Activated CD4-positive, alpha-beta T cell treated with anti-CD3 and anti-CD28 coated beads, Interleukin-2, amount 10 ng/mL, durations not matched to agents 24 days and 14 days (primary cell): Measurements from ENCODE around the gene PRRX2. TPM values are rescaled to one million over a fixed set of nuclear protein-coding genes. Genes with fewer than 3 reads are reported as not detected.

ENCODE experiments used
- DNase-seq: peaks from one replicate; pipeline ENCODE4 v3.0.0; 2022
- H3K27ac Mint-ChIP-seq: one replicate; pipeline ENCODE4 v1.8.0; 2022; ENCODE audit warnings: mild to moderate bottlenecking, mixed read lengths
- H3K27me3 Mint-ChIP-seq: one replicate; pipeline ENCODE4 v1.8.0; 2022; ENCODE audit warnings: mixed read lengths
- H3K36me3 Mint-ChIP-seq: one replicate; pipeline ENCODE4 v1.8.0; 2022; ENCODE audit warnings: low read depth, mild to moderate bottlenecking, mixed read lengths
- H3K4me1 Mint-ChIP-seq: one replicate; pipeline ENCODE4 v1.8.0; 2021; ENCODE audit warnings: mixed read lengths
- H3K4me3 Mint-ChIP-seq: one replicate; pipeline ENCODE4 v1.8.0; 2022; ENCODE audit warnings: mild to moderate bottlenecking, moderate library complexity, mixed read lengths
- H3K9me3 Mint-ChIP-seq: one replicate; pipeline ENCODE4 v1.8.0; 2021; ENCODE audit warnings: mixed read lengths
- intact Hi-C: fragments of 100-400 bp; cut with micrococcal nuclease; formaldehyde crosslinking; loops from one replicate; pipeline ENCODE4 v1.15.1; 2023
- total RNA-seq: library from RNA; stranded (reverse); gene quantifications from 2 replicates; pipeline ENCODE4 v1.2.3, GENCODE V29; 2022

PRRX2 gene
- total RNA-seq: 3.4 and 3.8 TPM in 2 replicates

DNA sequence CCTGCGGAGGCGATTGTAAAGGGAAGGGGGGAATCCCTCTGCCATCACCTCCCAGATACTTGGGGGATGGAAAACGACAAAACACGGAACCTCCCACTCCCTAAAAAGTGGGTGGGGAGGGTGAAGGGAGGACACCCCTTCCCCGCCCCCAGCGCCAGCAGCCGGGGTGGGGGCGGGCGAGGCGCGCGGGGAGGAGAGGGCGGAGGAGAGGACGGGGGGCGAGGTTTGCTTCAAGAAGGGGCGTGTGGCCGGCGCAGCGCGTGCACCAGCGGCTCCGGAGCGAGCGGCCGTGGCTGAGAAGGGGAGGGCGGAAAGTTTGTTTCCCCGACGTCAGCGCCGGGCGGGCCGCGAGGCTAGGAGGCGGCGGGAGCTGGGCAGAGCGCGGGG is at the start of gene PRRX2:
Gene PRRX2, plus strand, starts transcription at position 259 of the 387 bp plus-strand sequence. CDS start 221 bp downstream, outside the sequence.
- Mint-ChIP-seq H3K27me3 (peaks cover 23% of the 10 kb centered on the region), H3K27ac (no peak within 1 kb of the TSS), H3K36me3 (no peaks in the 10 kb centered on the region), H3K4me1 (peaks cover 7% of the 10 kb centered on the region), H3K4me3 (peak within 1 kb of the TSS; percentile 79), H3K9me3 (no peaks in the 10 kb centered on the region)
- intact Hi-C loops: no loop called here
- peak; percentile 86 for DNase-seq

DNA sequence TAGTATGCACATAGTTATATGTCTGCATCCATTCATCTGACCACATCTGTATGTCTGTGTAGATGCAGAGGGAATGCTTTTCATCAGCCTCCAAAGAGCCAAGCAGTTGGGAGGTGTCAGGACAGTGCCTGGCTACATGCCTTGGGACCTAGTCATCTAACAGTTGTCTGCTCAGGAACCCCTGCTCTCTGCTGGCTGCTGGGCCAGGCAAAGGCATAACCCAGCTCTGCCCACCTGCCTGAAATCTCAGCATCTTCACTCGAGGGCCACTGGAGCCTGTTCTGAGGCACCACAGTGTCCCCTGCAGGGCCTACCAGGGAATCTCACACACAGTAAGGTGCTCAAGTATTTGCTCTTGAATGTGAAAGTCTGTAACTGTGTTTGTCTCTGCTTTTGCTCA is 48.3 kb upstream of the PRRX2 start:
- H3K4me3 Mint-ChIP-seq: no peak overlapping the region
- peaks cover 3% of the 10 kb centered on the region for H3K9me3 Mint-ChIP-seq
- peaks cover 38% of the 10 kb centered on the region for H3K27me3 Mint-ChIP-seq
- H3K4me1 Mint-ChIP-seq: peaks cover under 1% of the 10 kb centered on the region
- no peak overlapping the region for H3K27ac Mint-ChIP-seq
- intact Hi-C loops: loop anchor here (10.0 kb wide), 1 partner anchor 292 kb away; no protein-coding TSS in a partner anchor
- peak; percentile 76 for DNase-seq
- no peaks in the 10 kb centered on the region for H3K36me3 Mint-ChIP-seq

DNA sequence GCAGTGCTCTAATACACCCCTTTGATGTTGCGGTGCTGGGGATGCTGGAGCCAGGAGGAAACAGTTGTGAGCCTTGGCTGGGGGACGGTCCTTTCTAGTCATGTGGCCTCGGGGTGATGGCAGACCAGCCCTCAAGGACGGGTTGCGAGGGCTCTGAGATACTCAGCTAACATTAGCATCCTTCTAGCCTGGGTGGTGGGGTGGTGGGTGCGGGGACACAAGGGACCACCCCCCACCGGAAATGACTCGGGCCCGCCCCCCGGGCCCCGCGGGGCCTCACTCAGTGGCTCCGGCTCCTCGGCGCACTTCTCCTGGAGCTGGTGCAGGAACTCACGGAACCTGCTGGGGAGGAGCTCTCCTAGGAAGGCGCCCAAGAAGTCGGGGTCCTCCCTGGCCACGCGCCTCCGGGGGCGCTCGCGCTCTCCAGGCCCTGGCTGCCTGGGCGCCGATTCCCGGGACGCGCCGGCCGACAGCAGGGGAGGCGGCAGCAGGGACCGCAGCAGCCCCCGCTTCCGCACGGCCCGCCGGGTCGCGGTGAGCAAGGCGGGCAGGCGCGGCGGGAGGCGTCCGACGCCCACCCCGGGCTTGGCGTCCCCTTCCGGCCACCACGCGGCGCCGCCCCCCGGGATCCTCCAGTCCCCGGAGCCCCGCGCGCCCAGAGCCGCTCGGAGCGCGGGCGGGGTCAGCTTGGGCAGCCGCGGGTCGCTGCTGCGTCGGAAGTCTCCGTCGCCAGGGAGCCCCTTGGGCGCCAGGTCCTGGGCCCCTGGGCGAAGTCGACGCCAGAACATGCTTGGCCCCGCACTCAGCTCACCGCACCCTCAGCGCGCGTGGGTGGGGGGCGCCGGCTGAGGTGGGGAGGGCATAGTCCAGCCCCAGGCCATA is 45.4 kb upstream of the PRRX2 start:
- Mint-ChIP-seq H3K9me3 (peaks cover 3% of the 10 kb centered on the region), H3K4me1 (peaks cover 10% of the 10 kb centered on the region), H3K27me3 (peaks cover 37% of the 10 kb centered on the region), H3K27ac (no peak overlapping the region), H3K36me3 (no peaks in the 10 kb centered on the region), H3K4me3 (peak overlapping the region; percentile 3)
- intact Hi-C loops: loop anchor here (10.0 kb wide), 1 partner anchor 295 kb away; no protein-coding TSS in a partner anchor
- DNase-seq: peak; percentile 72

DNA sequence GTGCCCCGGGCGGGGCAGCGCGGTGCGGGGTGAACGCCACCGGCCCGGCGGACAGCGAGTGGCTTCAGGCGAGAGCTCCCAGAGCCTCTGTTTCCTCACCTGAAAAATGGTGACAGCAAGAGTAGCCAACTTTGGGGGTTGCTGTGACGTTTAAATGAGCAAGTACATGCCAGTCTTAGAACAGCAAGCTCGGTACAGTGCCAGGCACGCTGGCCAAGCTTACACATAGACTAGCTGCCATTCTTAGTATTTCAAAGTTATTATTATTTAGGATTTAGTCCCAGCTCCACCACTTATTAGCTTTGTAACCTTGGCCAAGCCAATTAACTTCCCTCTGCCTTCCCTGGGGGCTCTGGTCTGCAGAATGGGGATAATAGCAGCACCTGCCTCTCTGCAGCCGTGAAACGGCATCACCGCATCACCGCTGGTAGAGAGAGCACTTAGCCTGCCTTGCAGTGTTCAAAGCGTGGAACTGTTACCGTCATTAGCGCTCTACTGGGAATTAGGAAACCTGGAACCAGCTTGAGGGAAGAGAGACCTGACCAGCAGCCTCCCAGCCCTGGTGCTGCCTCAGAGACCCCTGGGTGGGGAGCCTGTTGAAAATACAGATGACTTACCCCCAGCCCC is 44.7 kb upstream of the PRRX2 start, which contains the start of gene C9orf50:
Gene C9orf50, minus strand, starts transcription at position 433 of the 627 bp plus-strand sequence. CDS start 527 bp downstream, outside the sequence.
- Mint-ChIP-seq H3K27ac (no peak within 1 kb of the TSS), H3K4me1 (peaks cover 14% of the 10 kb centered on the region), H3K4me3 (peak within 1 kb of the TSS; percentile 3), H3K27me3 (peaks cover 34% of the 10 kb centered on the region), H3K36me3 (no peaks in the 10 kb centered on the region), H3K9me3 (peaks cover 3% of the 10 kb centered on the region)
- intact Hi-C loops: no loop called here
- no peak for DNase-seq

DNA sequence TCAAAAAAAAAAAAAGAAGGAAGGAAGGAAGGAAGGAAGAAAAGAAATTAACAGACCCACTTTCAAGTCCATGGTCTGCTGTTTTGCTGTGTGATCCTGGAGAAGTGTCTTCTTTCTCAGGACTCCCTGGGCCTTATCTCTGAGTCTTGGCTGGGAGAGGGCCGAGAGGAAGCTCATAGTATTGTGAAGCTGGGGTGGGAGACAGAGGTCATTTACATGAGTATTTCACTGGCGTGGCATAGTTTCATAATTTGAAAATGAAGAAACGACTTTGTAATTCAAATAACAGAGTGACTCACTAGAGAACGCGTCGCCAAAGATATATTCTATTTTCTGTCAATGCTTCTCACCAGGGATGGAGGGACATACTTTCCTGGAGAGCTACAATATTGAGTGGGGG is 42.1 kb upstream of the PRRX2 start:
- H3K27ac Mint-ChIP-seq: no peak overlapping the region
- peaks cover 23% of the 10 kb centered on the region for H3K27me3 Mint-ChIP-seq
- peaks cover 25% of the 10 kb centered on the region for H3K4me1 Mint-ChIP-seq
- H3K36me3 Mint-ChIP-seq: peaks cover 5% of the 10 kb centered on the region
- DNase-seq: no peak
- intact Hi-C loops: no loop called here
- peaks cover 2% of the 10 kb centered on the region for H3K9me3 Mint-ChIP-seq
- H3K4me3 Mint-ChIP-seq: no peak overlapping the region

GRCh38 chr9:129624168-129624759 is 41.2 kb upstream of the PRRX2 start:
- Mint-ChIP-seq H3K27me3 (peaks cover 17% of the 10 kb centered on the region), H3K4me3 (peak overlapping the region; percentile 84), H3K9me3 (no peaks in the 10 kb centered on the region), H3K36me3 (peaks cover 9% of the 10 kb centered on the region), H3K4me1 (peaks cover 28% of the 10 kb centered on the region), H3K27ac (peak overlapping the region; percentile 82)
- intact Hi-C loops: loop anchor here (1.0 to 2.0 kb wide), 3 partner anchors 13 to 485 kb away; no protein-coding TSS in a partner anchor
- peak; percentile 92 for DNase-seq

GRCh38 chr9:129624947-129625346 is 40.5 kb upstream of the PRRX2 start:
- peak; percentile 81 for DNase-seq
- peaks cover 13% of the 10 kb centered on the region for H3K36me3 Mint-ChIP-seq
- no peaks in the 10 kb centered on the region for H3K9me3 Mint-ChIP-seq
- H3K27ac Mint-ChIP-seq: peak overlapping the region; percentile 93
- H3K4me1 Mint-ChIP-seq: peaks cover 32% of the 10 kb centered on the region
- peak overlapping the region; percentile 83 for H3K4me3 Mint-ChIP-seq
- H3K27me3 Mint-ChIP-seq: peaks cover 13% of the 10 kb centered on the region
- intact Hi-C loops: loop anchor here (1.0 to 5.0 kb wide), 4 partner anchors 14 to 1073 kb away; partner anchors contain the start of gene SPTAN1

DNA sequence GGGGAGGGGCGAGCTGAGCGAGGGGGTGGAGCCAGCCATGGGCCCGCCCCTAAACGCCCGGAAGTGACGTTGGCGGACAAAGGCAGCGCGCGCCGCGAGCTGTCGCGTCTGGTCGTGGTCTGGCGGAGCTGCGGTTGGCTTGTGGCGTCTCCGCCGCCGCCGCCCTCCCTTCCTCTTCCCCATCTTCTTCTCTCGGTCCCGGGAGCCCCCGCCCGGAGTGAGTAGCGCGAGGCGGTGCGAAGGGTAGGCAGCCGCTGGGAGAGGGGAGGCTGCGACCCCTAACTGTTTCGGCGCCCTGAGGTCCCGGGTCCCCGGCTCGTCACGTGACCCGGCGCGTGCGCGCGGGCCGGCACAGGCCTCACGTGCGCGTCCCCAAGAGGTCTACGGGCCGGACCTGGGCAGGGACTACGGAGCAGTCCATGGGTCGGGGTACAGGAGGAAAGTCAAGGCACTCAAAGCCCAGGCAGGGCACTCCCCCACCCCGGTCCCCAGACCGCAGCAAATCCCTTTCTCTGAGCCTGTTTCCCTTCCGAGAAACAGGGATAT is 39.3 kb upstream of the PRRX2 start, which contains the start of gene NTMT1:
Gene NTMT1, plus strand, starts transcription at position 85 of the 546 bp plus-strand sequence. CDS start 6,541 bp downstream, outside the sequence.
- no peaks in the 10 kb centered on the region for H3K9me3 Mint-ChIP-seq
- intact Hi-C loops: loop anchor here (1.0 to 5.0 kb wide), 3 partner anchors 15 to 1074 kb away; partner anchors contain the start of gene SPTAN1
- H3K36me3 Mint-ChIP-seq: peaks cover 13% of the 10 kb centered on the region

GRCh38 chr9:129626625-129627284 is 38.7 kb upstream of the PRRX2 start:
- peaks cover 13% of the 10 kb centered on the region for H3K36me3 Mint-ChIP-seq
- H3K27ac Mint-ChIP-seq: peak overlapping the region; percentile 93
- intact Hi-C loops: loop anchor here (1.0 to 5.0 kb wide), 3 partner anchors 14 to 1074 kb away; partner anchors contain the start of gene SPTAN1
- peak; percentile 83 for DNase-seq
- H3K27me3 Mint-ChIP-seq: peaks cover 2% of the 10 kb centered on the region
- peaks cover 39% of the 10 kb centered on the region for H3K4me1 Mint-ChIP-seq
- no peaks in the 10 kb centered on the region for H3K9me3 Mint-ChIP-seq
- peak overlapping the region; percentile 83 for H3K4me3 Mint-ChIP-seq

More for the DNA sequence above, 39.3 kb upstream of the PRRX2 start, which contains the start of gene NTMT1:
- H3K27ac Mint-ChIP-seq: peak within 1 kb of the TSS; percentile 93
- peaks cover 33% of the 10 kb centered on the region for H3K4me1 Mint-ChIP-seq
- peaks cover 8% of the 10 kb centered on the region for H3K27me3 Mint-ChIP-seq
- H3K4me3 Mint-ChIP-seq: peak within 1 kb of the TSS; percentile 83
- DNase-seq: peak; percentile 97

DNA sequence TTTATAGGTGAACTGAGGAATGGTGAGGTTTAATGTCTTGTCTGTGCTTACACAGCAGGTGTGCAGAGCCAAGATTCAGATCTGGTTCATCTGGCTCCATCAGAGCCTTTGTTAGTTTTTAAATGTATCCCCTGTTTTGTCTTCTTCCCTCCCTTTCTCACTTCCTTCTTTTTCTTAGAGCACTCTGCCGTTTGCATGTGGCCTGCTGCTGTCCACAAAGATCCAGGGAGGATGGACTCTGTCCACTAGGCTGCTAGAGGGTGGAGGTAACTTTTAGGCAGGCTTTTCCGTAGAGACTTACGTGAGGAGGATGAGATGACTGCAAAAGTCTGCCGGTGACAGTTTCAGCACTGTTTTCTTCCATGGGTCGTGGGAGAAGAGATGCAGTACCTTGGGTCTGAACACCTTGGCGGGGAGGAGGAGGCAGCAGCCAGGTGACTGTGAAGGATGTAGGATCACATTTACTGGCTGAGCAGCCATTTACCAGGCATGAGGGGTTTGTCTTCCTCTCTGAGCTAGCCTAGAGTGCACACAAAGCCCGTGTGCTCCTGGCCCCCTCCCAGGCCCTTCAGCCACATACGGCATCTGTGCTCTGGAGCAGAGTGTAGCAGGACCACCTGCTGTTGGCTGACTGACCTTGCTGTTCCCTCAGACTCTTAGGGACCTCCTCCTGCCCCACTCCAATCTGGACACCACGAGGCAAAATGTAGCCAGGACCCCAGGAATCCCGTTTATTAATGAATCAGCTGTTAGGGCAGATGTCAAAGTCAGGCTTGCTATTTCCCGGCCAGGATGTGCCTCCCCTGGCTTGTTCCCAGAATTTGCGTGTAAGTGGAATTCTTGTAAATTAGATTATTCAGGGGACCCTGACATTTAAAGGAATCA is 37.6 kb upstream of the PRRX2 start:
- Mint-ChIP-seq H3K4me3 (peak overlapping the region; percentile 83), H3K4me1 (peaks cover 44% of the 10 kb centered on the region), H3K9me3 (no peaks in the 10 kb centered on the region), H3K27ac (peak overlapping the region; percentile 93), H3K27me3 (no peaks in the 10 kb centered on the region), H3K36me3 (peaks cover 22% of the 10 kb centered on the region)
- DNase-seq: no peak
- intact Hi-C loops: loop anchor here (2.0 to 5.0 kb wide), 2 partner anchors 13 to 1075 kb away; partner anchors contain the start of gene SPTAN1

DNA sequence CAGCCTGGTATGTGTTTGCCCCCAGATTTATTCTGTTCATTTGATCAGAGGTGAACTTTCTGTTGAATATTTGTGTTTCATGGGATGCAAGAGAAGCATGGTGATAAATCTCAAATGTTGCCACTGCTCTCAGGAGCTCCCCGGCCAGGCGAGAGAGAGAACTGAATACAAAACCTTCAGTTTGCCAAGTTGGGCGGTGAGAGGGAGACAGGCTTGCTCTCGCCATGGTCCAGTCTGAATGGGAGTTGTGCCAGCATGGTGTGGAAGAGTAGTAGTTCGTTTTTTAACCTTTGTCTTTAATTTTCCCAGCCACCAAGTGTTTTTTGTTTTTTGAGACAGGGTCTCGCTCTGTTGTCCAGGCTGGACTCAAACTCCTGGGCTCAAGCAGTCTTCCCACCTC is 36.7 kb upstream of the PRRX2 start:
- DNase-seq: no peak
- peaks cover 28% of the 10 kb centered on the region for H3K36me3 Mint-ChIP-seq
- H3K9me3 Mint-ChIP-seq: no peaks in the 10 kb centered on the region
- H3K27ac Mint-ChIP-seq: peak overlapping the region; percentile 25
- peaks cover 44% of the 10 kb centered on the region for H3K4me1 Mint-ChIP-seq
- intact Hi-C loops: loop anchor here (5.0 kb wide), 1 partner anchor 1076 kb away; the partner anchor contains the start of gene SPTAN1
- H3K27me3 Mint-ChIP-seq: no peaks in the 10 kb centered on the region
- H3K4me3 Mint-ChIP-seq: no peak overlapping the region
